ENCODE results near the gene SMC6.

SMC6 gene

GRCh38 chr2:17634997-17635396 lies 118.6 kb downstream of the SMC6 start:
- no peak for TF ChIP-seq CTCF (IDR thresholded peaks at IDR 0.05; ENCODE audit: insufficient read depth, low read depth, low read length, missing control alignments)
- H3K4me3 ChIP-seq (ENCODE audit: low read length): no peak overlapping the region
- no peak for DNase-seq (ENCODE audit: low read depth)

GRCh38 chr2:17630089-17630488 lies 123.5 kb downstream of the SMC6 start:
- H3K4me3 ChIP-seq (ENCODE audit: low read length): no peak overlapping the region
- TF ChIP-seq CTCF (IDR thresholded peaks at IDR 0.05; ENCODE audit: insufficient read depth, low read depth, low read length, missing control alignments): no peak
- no peak for DNase-seq (ENCODE audit: low read depth)

DNA sequence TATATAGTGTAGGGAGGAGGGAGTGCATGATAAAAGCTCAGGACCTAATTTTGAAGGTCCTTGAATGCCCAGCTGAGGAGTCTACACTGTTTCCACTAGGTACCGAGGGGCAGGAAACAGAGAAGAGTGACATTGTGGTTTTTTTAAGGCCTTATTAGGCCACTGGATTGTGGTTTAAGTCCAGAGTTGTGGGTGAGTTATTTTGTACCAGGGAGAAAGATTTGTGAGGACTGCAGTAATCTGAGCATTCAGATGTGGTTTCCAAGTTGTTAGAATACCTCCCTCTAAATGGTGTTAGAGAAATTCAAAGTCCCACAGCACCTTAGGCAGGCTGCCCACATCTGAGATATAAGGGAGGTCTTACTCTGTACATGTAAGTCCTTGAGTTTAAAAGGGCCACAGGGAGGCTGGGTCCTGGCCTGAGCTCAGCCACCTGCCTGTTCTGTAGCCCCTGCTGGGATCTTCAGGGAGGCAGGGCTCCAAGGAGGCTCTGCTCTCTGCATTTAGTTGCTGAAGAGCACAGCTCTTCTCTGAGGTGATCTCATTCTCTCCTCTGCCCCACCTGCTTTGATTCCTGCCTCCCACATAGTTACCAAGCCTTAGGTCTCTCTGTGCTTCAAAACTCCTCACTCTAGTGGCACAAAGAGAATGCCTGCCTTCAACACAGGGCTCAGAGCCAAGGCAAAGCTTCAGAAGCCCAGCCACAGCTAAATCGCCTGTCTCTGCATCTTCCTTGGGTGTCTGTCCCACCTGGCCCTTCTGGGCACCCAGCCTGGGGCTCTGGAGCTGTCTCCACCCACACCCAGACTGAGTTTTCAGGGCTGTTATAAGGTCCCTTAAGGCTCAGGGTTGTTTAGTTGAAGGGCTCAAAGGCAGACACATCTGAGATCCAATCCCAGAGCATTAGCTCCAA lies 125.0 kb downstream of the SMC6 start:
- no peak for TF ChIP-seq CTCF (IDR thresholded peaks at IDR 0.05; ENCODE audit: insufficient read depth, low read depth, low read length, missing control alignments)
- DNase-seq (ENCODE audit: low read depth): peak; percentile 36

DNA sequence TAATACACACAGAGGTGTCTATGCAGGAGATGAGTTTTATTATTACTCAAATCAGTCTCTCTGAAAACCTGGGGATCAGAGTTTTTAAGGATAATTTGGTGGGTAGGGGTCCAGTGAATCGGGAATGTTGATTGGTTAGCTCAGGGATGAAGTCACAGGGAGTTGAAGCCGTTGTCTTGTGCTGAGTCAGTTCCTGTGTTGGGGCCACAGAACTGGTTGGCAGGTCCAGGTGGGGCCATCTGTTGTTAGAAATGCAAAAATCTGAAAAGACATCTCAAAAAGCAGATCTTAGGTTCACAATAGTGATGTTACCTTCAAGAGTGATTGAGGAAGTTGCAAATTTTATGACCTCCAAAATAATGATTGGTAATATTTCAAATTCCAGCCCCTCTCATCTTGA lies 126.2 kb downstream of the SMC6 start:
- TF ChIP-seq CTCF (IDR thresholded peaks at IDR 0.05; ENCODE audit: insufficient read depth, low read depth, low read length, missing control alignments): no peak
- DNase-seq (ENCODE audit: low read depth): peak; percentile 37
- no peak overlapping the region for H3K4me3 ChIP-seq (ENCODE audit: low read length)

More for the DNA sequence above, 125.0 kb downstream of the SMC6 start:
- H3K4me3 ChIP-seq (ENCODE audit: low read length): no peak overlapping the region

DNA sequence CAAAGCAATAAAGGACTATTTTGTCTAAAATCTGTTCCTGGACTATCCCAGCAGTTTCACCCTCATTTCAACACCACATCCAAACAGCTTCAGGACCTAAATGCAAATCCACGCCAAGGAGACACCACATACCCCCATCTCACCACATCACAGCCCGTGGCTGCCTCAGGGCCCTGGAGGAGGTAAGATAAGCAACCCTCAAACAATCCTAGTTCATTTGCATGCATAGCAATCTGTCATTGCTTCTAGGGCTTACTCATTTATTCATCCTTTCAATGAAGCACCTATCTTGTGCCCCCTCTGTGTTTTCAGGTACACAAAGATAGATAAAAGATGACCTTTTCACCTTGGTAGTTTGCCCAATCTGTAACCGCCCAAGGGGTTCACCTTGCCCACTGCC lies 126.6 kb downstream of the SMC6 start:
- no peak for DNase-seq (ENCODE audit: low read depth)
- TF ChIP-seq CTCF (IDR thresholded peaks at IDR 0.05; ENCODE audit: insufficient read depth, low read depth, low read length, missing control alignments): no peak

GRCh38 chr2:17625446-17625845 lies 128.2 kb downstream of the SMC6 start:
- TF ChIP-seq CTCF (IDR thresholded peaks at IDR 0.05; ENCODE audit: insufficient read depth, low read depth, low read length, missing control alignments): no peak
- no peak overlapping the region for H3K4me3 ChIP-seq (ENCODE audit: low read length)
- no peak for DNase-seq (ENCODE audit: low read depth)

More for the DNA sequence above, 126.6 kb downstream of the SMC6 start:
- no peak overlapping the region for H3K4me3 ChIP-seq (ENCODE audit: low read length)

GRCh38 chr2:17621781-17622180 lies 131.8 kb downstream of the SMC6 start:
- no peak overlapping the region for H3K4me3 ChIP-seq (ENCODE audit: low read length)
- TF ChIP-seq CTCF (IDR thresholded peaks at IDR 0.05; ENCODE audit: insufficient read depth, low read depth, low read length, missing control alignments): no peak
- peak; percentile 77 for DNase-seq (ENCODE audit: low read depth)

All from epithelial cell of esophagus (primary cell).